NCI-H82 (cell line): ENCODE measurements around the gene ZNF618.

Source experiments
- DNase-seq: peaks from one replicate; lab custom pipeline; 2025; lab: John Stamatoyannopoulos, UW

Gene ZNF618

GRCh38 chr9:114083666-114084065, 207.6 kb downstream of the ZNF618 start:
- no peak for DNase-seq

GRCh38 chr9:114084282-114085073, 208.4 kb downstream of the ZNF618 start:
- DNase-seq: no peak

DNA sequence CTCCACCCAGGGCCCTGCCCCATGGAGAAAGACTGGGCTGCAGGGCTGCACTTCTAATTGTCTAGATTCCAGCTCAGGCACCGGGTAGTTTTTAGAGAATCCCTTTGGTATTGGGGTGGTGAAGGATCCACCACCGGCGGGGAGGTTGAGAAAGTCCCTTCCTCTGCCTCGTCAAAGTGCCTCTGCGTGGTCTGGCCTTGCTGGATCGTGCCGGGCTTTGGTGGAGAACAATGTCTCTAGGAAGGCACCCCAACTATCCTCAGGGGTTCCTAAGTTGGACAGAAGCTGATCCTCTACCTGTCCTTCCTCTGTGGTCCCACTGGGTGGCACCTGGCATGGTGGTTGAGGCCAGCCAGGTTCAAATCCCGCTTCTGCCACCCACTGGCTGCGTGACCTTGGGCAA, 209.3 kb downstream of the ZNF618 start:
- DNase-seq: no peak

GRCh38 chr9:114086009-114086408, 209.9 kb downstream of the ZNF618 start:
- DNase-seq: no peak

- DNase-seq: no peak
Measured at GRCh38 chr9:114086607-114087006, 210.5 kb downstream of the ZNF618 start.

GRCh38 chr9:114087721-114088120, 211.6 kb downstream of the ZNF618 start:
- no peak for DNase-seq

- no peak for DNase-seq
Measured at GRCh38 chr9:114088571-114089170, 212.6 kb downstream of the ZNF618 start.

GRCh38 chr9:114089206-114089840, 213.2 kb downstream of the ZNF618 start:
- no peak for DNase-seq

DNA sequence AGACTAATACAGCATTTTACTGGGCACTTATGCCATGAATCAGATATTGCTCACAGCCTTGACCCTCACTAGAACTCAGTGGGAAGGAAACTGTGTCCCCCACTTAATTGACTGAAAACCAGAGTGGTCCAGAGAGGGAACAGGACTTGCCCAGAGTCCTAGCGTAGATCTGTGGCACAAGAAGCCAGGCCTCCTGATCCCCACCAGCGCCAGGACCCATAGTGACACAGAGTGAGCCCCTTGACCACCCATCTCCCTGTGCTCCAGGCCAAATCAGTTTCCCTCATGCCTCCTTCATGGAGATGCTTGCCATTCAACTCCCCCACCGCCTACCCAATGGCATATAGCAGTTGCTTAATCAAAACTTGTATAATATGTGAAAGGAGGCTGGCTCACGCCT, 214.7 kb downstream of the ZNF618 start:
- DNase-seq: no peak

- DNase-seq: no peak
Measured at GRCh38 chr9:114091711-114092110, 215.6 kb downstream of the ZNF618 start.

DNA sequence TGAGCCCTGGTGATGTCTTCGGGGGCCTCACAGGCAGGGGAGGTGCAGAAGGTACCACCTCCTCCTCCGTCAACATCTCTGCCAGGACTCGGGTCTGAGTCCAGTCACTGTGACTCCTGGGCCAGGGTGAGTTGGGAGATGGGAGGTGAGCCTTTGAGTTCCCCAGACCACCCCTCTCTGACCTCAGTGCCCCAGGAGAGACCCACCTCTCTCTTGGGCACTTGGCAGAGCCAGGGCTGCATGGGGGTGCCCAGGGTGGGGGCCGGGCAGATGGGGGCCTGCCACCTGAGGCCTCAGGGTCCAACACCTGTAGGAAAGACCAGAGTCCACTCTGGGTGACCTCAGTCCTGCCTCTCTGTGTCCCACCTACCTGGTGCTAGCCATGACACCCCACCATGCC, 216.2 kb downstream of the ZNF618 start:
- no peak for DNase-seq

DNA sequence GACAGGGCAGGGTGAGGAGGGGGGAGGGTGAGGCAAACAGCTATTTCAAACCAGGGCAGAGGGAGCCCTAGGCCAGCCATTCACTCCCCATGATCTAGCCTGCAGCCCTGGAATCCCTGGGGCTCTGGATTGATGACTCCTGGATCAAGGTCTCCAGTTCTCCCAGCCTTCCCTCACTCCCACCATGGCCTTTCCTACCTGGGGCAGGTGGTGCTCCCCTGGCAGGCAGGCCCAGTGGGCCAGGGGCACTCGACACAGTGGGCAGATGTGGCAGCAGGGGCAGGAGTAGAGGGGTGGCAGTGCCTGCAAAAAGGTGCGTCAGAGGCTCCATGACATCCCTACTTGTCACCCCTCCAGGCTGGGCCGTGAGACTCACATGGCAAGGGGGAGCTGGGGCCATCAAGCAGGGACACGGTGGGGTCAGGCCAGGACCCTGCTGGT, 216.9 kb downstream of the ZNF618 start:
- DNase-seq: no peak

GRCh38 chr9:114093761-114094505, 217.8 kb downstream of the ZNF618 start:
- no peak for DNase-seq

DNA sequence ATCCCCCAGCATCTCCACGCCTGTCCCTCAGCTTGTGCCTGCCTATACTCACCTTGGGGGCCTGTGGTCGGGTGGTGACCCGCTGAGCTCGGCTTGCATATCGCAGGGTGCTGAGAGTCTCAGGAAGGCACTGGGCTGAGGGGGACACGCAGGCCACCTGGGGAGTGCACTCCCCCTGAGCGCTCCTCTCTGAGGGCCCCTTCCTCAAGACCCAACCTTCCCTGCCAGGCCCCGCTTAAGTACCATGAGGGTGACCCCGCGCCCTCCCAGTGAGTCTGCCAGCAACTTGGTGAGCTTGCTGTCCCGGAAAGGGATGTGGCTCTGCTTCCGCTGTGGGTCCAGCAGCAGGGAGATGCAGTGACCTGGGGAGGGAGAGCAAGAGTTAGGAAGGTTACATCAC, 218.9 kb downstream of the ZNF618 start:
- DNase-seq: no peak

- peak; percentile 47 for DNase-seq
Measured at GRCh38 chr9:114096041-114096511, 220.0 kb downstream of the ZNF618 start.

GRCh38 chr9:114096866-114097612, 220.9 kb downstream of the ZNF618 start:
- no peak for DNase-seq

DNA sequence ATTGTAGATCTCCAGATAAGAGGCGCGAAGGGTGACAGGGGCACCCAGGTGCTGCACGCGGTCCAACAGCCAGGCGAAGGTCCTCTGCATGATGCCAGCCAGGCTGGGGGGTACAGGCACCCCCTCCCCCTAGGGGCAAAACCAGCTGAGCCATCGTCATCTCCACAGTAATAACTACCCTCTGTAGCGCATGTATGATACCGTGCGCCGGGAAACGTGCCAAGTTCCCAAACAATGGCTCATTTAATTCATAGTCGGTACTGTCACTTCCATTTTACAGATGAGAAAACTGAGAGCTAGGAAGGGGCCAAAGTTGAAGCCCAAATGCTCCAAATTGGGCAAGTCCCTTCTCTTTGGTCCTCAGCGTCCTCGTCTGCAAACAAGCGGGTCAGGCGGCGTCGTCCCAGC, 221.5 kb downstream of the ZNF618 start:
- no peak for DNase-seq

DNA sequence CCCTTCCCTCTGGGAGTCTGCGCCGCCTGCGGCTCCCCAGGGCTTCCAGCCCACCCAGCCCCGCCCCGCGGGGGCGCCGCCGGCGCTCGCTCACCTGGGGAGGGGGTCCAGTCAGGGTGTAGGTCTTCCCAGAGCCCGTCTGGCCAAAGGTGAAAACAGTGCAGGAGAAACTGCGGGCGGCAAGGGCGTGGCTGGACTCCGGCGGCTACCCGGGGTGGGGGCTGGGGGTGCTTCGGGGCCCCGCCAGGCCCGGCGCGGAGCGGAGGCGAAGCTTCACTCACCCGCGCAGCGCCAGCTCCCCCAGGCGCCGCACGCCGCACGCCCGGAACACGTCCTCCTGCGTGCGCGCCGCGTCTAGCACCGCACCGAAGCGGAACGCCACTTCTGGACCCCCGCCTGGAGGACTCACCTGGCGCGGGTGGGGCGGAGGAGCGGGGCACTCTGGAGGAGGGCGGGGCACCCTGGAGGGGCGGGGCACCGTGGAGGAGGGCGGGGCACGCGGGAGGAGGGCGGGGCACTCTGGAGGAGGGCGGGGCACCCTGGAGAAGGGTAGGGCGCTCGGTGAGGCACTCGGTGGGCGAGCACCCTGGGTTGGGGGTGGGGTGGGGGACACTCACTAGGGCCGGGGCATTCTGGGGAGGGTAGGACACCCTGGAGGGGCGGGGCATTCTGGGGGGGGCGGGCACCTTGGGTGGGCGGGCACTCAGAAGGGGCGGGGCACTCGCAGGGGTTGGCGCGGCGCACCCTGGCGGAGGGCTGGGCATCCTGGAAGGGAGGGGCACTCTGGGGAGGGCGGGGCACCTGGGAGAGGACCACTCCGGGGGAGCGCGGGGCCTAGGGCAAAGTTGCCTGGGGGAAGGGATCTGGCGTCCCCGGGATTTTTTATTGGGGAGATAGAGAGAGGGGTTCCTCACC, 222.2 kb downstream of the ZNF618 start:
- DNase-seq: peak; percentile 89

DNA sequence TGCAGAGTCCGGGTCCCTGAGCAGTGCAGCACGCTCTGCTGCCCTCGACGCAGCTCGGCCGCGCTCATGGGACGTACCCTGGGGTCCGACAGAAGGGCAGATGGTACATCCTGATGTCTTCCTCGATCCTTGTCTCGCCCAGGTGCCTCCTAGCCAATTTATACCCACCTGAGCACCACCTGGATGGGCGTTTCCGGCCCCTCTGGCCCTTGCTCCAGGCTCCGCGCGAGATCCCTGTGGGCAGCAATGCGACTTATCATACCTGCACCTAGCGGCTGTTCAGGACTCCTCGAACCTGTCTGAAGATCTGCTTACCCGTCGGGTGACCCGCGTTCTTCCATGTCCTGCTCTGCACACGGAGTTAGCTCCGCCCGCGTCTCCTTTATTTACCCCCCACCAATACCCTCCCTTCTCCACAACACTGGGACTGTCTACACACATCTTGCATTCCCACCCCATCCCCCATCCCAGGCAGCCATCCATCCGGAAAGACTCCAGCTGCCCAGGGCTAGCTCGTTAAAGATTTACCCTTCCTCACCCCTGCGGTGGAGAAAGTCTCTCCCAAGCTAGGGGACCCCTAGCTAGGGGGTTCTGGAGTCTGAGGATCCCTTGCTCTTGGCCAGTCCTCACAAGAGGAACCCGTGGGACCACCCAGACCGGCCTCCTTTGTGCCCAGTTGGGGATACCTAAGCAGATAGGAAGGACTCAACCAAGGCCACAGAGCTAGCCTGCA, 223.0 kb downstream of the ZNF618 start, which contains the start of gene KIF12:
TSS of gene KIF12 (minus strand) at position 357 of the 733 bp plus-strand sequence. CDS start at position 341, 16 bp downstream.
- DNase-seq: peak; percentile 97
